Right lobe of liver (tissue), 4 donors: ENCODE measurements around the gene CNPY1.

ENCODE experiments used
- CTCF ChIP-seq, 4 donors: fragments of 200-600 bp in 3 of 4; fragments of 450-650 bp in 1 of 4; IDR thresholded peaks; one replicate each; pipeline versions ENCODE4 v1.5.1 to v1.8.0; 2016 to 2022; ENCODE audit warnings: antibody characterized with exemption in 4 of 4, mild to moderate bottlenecking in 2 of 4
- POLR2A ChIP-seq: fragments of 450-650 bp; IDR thresholded peaks from one replicate; pipeline ENCODE4 v1.6.1; 2017; ENCODE audit warnings: antibody characterized with exemption, mild to moderate bottlenecking
- donor health status: DM: no; HTN: no; CAD: no.
- donor health status: DM: no; HTN: no; CAD: no.
- donor health status: DM: no; HTN: yes; CAD: no.

GRCh38 chr7:155556763-155557162 is 10.4 kb upstream of the CNPY1 start:
- TF ChIP-seq CTCF (IDR thresholded peaks at IDR 0.05): no peak
- TF ChIP-seq POLR2A: no peak
